SH-SY5Y (cell line): ENCODE measurements around the gene SEMA4B.

Source experiments
- GATA2 ChIP-seq: IDR thresholded peaks from 2 replicates; pipeline ENCODE4 v1.6.1; 2011; ENCODE audit warnings: mild to moderate bottlenecking, low read depth, low read length
- GATA3 ChIP-seq: IDR thresholded peaks from 2 replicates; pipeline ENCODE4 v1.6.1; 2011; ENCODE audit warnings: low read depth, mild to moderate bottlenecking, low read length, moderate library complexity

DNA sequence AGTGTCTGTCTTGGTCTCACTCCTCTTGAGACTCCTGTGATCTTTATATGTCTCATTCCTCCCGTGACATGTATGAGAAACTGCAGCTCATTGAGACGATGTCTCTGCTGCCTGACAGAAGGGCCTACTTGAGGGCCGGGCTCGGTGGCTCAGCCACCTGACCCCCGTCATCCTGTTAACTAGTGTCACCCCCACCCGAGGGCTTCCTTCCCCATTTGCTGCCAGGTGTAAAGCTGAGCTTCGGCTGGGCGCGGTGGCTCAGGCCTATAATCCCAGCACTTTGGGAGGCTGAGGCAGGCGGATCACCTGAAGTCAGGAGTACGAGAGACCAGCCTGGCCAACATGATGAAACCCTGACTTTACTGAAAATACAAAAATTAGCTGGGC is 12.7 kb downstream of the SEMA4B start:
- TF ChIP-seq GATA3: no peak
- no peak for TF ChIP-seq GATA2
